ENCODE data around the gene NRG2.

The NRG2 gene

GRCh38 chr5:139925650-139926640 is 117.2 kb downstream of the NRG2 start:
- DNase-seq (ENCODE audit: low read depth), result no peak
- no peak for TF ChIP-seq CTCF (IDR thresholded peaks at IDR 0.05; ENCODE audit: control insufficient read depth, extremely low read depth, insufficient read depth)
- H3K4me3 ChIP-seq (ENCODE audit: low read depth, low read length), result no peak overlapping the region

GRCh38 chr5:139925216-139925562 is 117.9 kb downstream of the NRG2 start:
- DNase-seq (ENCODE audit: low read depth), result no peak
- no peak for TF ChIP-seq CTCF (IDR thresholded peaks at IDR 0.05; ENCODE audit: control insufficient read depth, extremely low read depth, insufficient read depth)

GRCh38 chr5:139924294-139925215 is 118.5 kb downstream of the NRG2 start:
- H3K4me3 ChIP-seq (ENCODE audit: low read depth, low read length), result no peak overlapping the region
- DNase-seq (ENCODE audit: low read depth), result no peak
- TF ChIP-seq CTCF (IDR thresholded peaks at IDR 0.05; ENCODE audit: control insufficient read depth, extremely low read depth, insufficient read depth), result no peak

More at GRCh38 chr5:139925216-139925562, 117.9 kb downstream of the NRG2 start:
- H3K4me3 ChIP-seq (ENCODE audit: low read depth, low read length), result no peak overlapping the region

GRCh38 chr5:139919308-139919707 is 123.8 kb downstream of the NRG2 start:
- no peak for TF ChIP-seq CTCF (IDR thresholded peaks at IDR 0.05; ENCODE audit: control insufficient read depth, extremely low read depth, insufficient read depth)
- no peak for DNase-seq (ENCODE audit: low read depth)
- no peak overlapping the region for H3K4me3 ChIP-seq (ENCODE audit: low read depth, low read length)

GRCh38 chr5:139915834-139916233 is 127.3 kb downstream of the NRG2 start:
- DNase-seq (ENCODE audit: low read depth), result no peak
- no peak for TF ChIP-seq CTCF (IDR thresholded peaks at IDR 0.05; ENCODE audit: control insufficient read depth, extremely low read depth, insufficient read depth)
- no peak overlapping the region for H3K4me3 ChIP-seq (ENCODE audit: low read depth, low read length)

- no peak for TF ChIP-seq CTCF (IDR thresholded peaks at IDR 0.05; ENCODE audit: control insufficient read depth, extremely low read depth, insufficient read depth)
- no peak overlapping the region for H3K4me3 ChIP-seq (ENCODE audit: low read depth, low read length)
- no peak for DNase-seq (ENCODE audit: low read depth)
Measured at GRCh38 chr5:139915266-139915665, 127.8 kb downstream of the NRG2 start.
